ENCODE measurements around the gene BHMT2.

The BHMT2 gene

DNA sequence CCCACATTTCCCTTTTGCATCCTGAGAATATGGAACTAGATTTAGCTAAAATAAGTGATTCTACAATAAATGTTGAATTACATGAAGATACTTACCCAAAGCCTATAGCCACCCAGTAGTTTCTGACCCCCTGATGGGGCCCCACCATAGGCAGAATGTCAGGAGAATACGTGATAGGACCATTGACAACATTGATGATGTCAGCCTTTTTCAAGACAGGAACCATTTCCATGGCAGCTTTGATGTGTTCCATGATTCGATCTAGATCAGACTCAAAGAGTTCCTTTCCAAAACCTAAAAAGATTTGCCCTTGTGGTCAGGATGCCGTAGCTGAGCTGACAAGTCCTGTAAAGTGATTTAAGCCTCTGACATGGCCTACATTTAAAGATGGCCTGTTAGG lies 27.4 kb upstream of the BHMT2 start:
- no peak for DNase-seq (ENCODE audit: low spot score in 2 of 2)
- no peak for ATAC-seq (ENCODE audit: low read depth)
- Mint-ChIP-seq H3K9me3 (no peaks in the 10 kb centered on the region), H3K4me3 (no peak overlapping the region), H3K4me1 (no peaks in the 10 kb centered on the region), H3K27me3 (peaks cover 3% of the 10 kb centered on the region), H3K27ac (no peak overlapping the region), H3K36me3 (no peaks in the 10 kb centered on the region)

DNA sequence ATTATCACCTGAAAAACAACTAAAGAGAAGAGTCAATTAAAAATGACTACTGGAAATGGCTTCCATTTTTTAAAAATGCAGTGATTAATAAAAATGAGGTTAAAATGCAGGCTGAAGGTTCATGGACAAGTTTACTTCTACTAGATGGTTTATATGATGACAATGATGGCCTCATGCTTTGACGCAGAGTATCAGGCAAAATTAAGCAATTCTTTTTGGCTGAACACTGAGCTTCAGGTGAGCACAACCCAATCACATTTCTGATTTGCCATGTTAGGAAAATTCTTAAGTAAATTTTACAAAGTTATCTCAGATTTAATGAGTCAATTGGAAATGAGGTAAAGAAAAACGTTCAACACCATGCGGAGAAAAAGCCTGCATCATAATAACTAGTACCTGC lies 22.4 kb upstream of the BHMT2 start:
- H3K9me3 Mint-ChIP-seq = no peaks in the 10 kb centered on the region
- peaks cover 5% of the 10 kb centered on the region for H3K27me3 Mint-ChIP-seq
- no peak for DNase-seq (ENCODE audit: low spot score in 2 of 2)

DNA sequence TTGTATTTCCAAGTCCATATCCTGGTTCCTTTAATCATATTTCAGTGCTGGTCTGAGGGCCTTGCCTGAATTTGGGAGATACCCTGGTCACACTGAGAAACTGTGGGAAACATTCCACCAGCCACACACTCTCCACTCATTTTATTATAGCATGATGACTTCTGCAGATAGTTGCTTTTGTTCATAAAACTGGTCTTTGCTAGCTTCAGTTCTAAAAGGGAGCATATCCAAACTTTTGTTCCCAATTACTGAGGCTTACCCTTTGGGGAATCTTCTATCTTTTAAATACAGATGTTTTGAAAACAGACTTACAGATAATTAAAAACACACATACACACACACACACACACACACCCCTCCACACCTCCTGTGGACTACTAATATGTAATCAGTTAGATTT lies 21.1 kb upstream of the BHMT2 start:
- ATAC-seq (ENCODE audit: low read depth) = no peak
- no peaks in the 10 kb centered on the region for H3K9me3 Mint-ChIP-seq
- H3K4me1 Mint-ChIP-seq = no peaks in the 10 kb centered on the region
- no peak overlapping the region for H3K4me3 Mint-ChIP-seq
- H3K36me3 Mint-ChIP-seq = no peaks in the 10 kb centered on the region
- DNase-seq (ENCODE audit: low spot score in 2 of 2) = no peak
- H3K27ac Mint-ChIP-seq = no peak overlapping the region
- peaks cover 5% of the 10 kb centered on the region for H3K27me3 Mint-ChIP-seq

More for the DNA sequence above, 22.4 kb upstream of the BHMT2 start:
- ATAC-seq (ENCODE audit: low read depth) = no peak
- no peaks in the 10 kb centered on the region for H3K36me3 Mint-ChIP-seq
- H3K27ac Mint-ChIP-seq = no peak overlapping the region
- no peak overlapping the region for H3K4me3 Mint-ChIP-seq
- H3K4me1 Mint-ChIP-seq = no peaks in the 10 kb centered on the region

DNA sequence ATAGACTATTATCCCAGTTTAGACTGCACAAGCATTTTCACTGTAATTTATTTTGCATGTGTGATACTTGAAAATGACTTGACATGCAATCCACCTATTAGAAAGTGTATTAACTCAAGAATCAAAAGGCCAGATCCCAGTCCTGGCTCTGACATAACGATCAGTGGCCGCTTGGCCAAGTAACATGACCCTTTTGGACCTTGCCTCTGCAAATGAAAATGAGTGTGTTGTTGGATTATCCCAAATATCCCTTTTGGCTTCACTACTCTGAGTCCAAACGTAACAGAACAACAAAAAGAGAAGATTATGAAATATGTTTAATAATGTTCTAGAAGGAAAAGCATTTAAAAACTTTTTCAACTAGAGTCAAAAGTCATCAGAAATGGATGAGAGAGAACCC lies 19.1 kb upstream of the BHMT2 start:
- Mint-ChIP-seq H3K9me3 (no peaks in the 10 kb centered on the region), H3K4me3 (no peak overlapping the region), H3K4me1 (no peaks in the 10 kb centered on the region), H3K27ac (no peak overlapping the region), H3K36me3 (no peaks in the 10 kb centered on the region), H3K27me3 (peaks cover 5% of the 10 kb centered on the region)
- ATAC-seq (ENCODE audit: low read depth) (no peak), DNase-seq (ENCODE audit: low spot score in 2 of 2) (no peak)

DNA sequence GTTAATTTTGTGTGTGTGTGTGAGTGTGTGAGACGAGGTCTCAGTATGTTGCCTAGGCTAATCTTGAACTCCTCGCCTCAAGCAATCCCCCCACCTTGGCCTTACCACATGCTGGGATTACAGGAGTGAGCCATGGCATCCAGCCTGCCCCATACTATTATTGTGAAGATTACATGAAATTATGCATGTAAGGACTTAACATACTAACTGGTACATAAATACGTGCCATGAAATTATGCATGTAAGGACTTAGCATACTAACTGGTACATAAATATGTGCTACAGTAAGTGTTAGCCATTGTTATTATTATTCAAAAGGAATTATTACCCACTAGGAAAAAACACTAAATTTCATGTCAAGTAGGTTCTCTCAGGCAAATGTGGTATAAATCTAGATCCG lies 16.2 kb upstream of the BHMT2 start:
- ATAC-seq (ENCODE audit: low read depth) = no peak
- Mint-ChIP-seq H3K9me3 (no peaks in the 10 kb centered on the region), H3K27ac (no peak overlapping the region)

DNA sequence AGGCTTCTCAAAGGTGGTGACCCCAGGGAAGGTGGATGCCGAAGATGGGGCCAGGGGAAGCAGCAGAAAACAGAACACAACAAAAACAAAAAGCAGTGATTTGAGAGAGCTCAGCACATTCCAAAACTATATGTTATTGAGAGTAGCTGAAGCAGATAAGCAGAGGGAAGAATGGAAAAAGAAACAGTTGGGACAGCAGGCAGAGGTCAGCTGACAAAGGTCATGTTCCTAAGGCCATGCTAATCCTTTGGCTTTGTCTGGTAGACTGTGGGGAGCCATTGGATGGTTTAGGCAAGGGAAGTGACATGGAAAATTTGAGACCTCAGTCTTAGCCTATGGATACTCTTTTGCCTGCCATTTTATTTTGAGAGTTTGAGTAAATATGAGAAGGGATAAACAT lies 14.6 kb upstream of the BHMT2 start:
- Mint-ChIP-seq H3K9me3 (no peaks in the 10 kb centered on the region), H3K4me1 (no peaks in the 10 kb centered on the region), H3K36me3 (no peaks in the 10 kb centered on the region), H3K27me3 (peaks cover 2% of the 10 kb centered on the region), H3K27ac (no peak overlapping the region), H3K4me3 (no peak overlapping the region)
- no peak for ATAC-seq (ENCODE audit: low read depth)
- no peak for DNase-seq (ENCODE audit: low spot score in 2 of 2)

More for the DNA sequence above, 16.2 kb upstream of the BHMT2 start:
- peaks cover 4% of the 10 kb centered on the region for H3K27me3 Mint-ChIP-seq
- H3K4me1 Mint-ChIP-seq = no peaks in the 10 kb centered on the region
- no peaks in the 10 kb centered on the region for H3K36me3 Mint-ChIP-seq
- no peak for DNase-seq (ENCODE audit: low spot score in 2 of 2)
- no peak overlapping the region for H3K4me3 Mint-ChIP-seq

DNA sequence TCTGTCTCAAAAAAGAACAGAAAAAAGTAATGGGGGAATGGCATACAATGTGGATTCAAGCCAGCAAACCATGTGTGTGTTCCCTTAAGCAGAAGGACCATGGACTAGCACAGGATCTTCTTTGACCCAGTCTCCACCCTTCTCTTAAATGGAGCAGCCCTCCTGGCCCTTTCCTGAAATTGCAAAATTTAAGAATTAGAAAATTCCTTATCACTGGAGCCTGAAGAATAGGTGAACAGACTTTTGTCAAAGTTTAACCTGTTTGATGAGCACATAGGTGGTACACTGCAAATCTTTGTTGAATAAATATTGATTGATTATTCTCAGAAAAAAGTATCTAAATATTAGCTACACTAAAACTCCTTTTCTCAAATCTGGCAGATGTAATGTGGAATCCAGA lies 12.7 kb upstream of the BHMT2 start:
- Mint-ChIP-seq H3K9me3 (no peaks in the 10 kb centered on the region), H3K27ac (no peak overlapping the region)

DNA sequence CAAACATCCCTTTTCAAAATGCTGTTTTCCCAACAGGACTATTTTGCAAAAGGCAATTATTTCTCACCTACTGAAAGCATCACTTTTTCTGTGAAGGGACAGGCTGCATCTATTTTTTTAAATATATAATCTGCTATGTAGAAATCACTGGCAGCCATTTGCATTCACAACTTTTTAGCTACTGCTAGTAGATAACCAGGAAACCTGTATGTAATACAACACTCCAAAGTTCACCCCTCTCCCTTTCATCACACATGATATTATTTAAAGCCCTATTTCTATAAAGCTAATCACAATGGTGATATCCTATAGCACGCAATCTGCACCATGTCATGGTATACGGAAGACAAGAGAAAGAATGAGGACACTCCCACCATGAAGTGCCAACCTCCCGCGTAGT lies 9.9 kb upstream of the BHMT2 start:
- no peak overlapping the region for H3K27ac Mint-ChIP-seq

More for the DNA sequence above, 12.7 kb upstream of the BHMT2 start:
- H3K4me3 Mint-ChIP-seq = no peak overlapping the region
- H3K4me1 Mint-ChIP-seq = no peaks in the 10 kb centered on the region
- no peaks in the 10 kb centered on the region for H3K36me3 Mint-ChIP-seq
- ATAC-seq (ENCODE audit: low read depth) = no peak
- DNase-seq (ENCODE audit: low spot score in 2 of 2) = no peak
- peaks cover 2% of the 10 kb centered on the region for H3K27me3 Mint-ChIP-seq

DNA sequence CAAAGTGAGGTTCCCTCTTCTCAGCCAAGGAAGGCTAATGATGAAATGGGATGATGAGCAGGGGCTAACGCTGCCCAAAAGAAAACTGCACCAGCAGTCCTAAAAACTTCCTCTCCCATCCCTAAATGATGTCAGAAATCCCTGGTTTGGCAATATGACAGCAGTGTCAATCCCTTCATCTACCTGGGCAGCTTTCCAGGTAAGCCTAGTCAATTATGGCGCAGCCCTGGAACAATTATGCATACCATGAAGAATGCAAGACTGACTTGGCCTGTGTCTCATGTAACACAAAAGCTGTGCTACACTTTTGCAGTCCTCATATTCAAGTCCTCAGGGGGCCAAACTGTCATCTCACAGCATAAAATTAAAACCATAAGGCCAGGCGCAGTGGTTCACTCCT lies 7.1 kb upstream of the BHMT2 start:
- no peak for DNase-seq (ENCODE audit: low spot score in 2 of 2)
- H3K27me3 Mint-ChIP-seq = peaks cover 3% of the 10 kb centered on the region
- H3K9me3 Mint-ChIP-seq = no peaks in the 10 kb centered on the region
- no peak overlapping the region for H3K27ac Mint-ChIP-seq
- no peak overlapping the region for H3K4me3 Mint-ChIP-seq
- ATAC-seq (ENCODE audit: low read depth) = no peak
- no peaks in the 10 kb centered on the region for H3K4me1 Mint-ChIP-seq
- H3K36me3 Mint-ChIP-seq = no peaks in the 10 kb centered on the region

More for the DNA sequence above, 9.9 kb upstream of the BHMT2 start:
- ATAC-seq (ENCODE audit: low read depth) (no peak), DNase-seq (ENCODE audit: low spot score in 2 of 2) (no peak)
- Mint-ChIP-seq H3K4me3 (no peak overlapping the region), H3K27me3 (peaks cover 5% of the 10 kb centered on the region), H3K4me1 (no peaks in the 10 kb centered on the region), H3K9me3 (no peaks in the 10 kb centered on the region), H3K36me3 (no peaks in the 10 kb centered on the region)

DNA sequence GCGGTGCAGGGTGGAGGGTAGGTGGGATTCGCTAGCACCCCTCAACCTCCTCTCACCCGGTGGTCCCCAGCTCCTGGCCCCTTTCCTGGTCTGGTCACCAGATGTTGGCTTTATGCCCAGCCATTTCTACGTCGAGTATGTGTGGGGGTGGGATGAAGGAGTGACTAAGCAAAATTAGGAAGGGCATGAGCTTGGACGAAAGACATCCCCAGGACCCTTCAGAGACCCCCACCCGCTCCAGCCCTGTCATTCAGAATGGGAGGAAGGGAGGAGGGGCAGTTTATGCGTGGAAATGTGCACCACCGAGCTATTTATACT lies 742 bp downstream of the BHMT2 start:
- DNase-seq (ENCODE audit: low spot score in 2 of 2) = no peak
- no peak for ATAC-seq (ENCODE audit: low read depth)
- Mint-ChIP-seq H3K27ac (no peak overlapping the region), H3K9me3 (peaks cover 1% of the 10 kb centered on the region), H3K36me3 (peaks cover 2% of the 10 kb centered on the region), H3K27me3 (peaks cover 15% of the 10 kb centered on the region), H3K4me1 (no peaks in the 10 kb centered on the region), H3K4me3 (no peak overlapping the region)

DNA sequence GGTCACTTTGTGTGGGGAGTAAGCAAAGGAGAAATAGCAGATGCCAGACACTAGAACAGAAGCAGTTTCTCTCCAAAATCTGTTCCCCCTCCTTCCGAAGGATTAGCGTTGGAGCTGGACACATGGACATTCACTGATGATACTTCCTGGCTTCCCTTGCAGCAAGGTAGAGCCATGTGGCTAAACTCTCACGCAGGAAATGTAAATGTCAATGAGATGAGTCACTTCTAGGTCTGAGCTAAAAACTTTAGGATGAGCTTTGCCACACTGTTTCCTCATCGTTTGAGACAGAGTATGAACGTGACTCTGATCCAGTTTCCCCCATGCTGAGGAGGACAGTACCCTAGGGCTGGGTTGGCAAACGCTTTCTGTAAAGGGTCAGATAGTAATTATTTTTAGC lies 5.1 kb downstream of the BHMT2 start:
- Mint-ChIP-seq H3K27me3 (peaks cover 11% of the 10 kb centered on the region), H3K4me3 (no peak overlapping the region), H3K27ac (no peak overlapping the region), H3K9me3 (no peaks in the 10 kb centered on the region), H3K4me1 (peaks cover 3% of the 10 kb centered on the region), H3K36me3 (peaks cover 2% of the 10 kb centered on the region)
- ATAC-seq (ENCODE audit: low read depth) (no peak), DNase-seq (ENCODE audit: low spot score in 2 of 2) (no peak)

DNA sequence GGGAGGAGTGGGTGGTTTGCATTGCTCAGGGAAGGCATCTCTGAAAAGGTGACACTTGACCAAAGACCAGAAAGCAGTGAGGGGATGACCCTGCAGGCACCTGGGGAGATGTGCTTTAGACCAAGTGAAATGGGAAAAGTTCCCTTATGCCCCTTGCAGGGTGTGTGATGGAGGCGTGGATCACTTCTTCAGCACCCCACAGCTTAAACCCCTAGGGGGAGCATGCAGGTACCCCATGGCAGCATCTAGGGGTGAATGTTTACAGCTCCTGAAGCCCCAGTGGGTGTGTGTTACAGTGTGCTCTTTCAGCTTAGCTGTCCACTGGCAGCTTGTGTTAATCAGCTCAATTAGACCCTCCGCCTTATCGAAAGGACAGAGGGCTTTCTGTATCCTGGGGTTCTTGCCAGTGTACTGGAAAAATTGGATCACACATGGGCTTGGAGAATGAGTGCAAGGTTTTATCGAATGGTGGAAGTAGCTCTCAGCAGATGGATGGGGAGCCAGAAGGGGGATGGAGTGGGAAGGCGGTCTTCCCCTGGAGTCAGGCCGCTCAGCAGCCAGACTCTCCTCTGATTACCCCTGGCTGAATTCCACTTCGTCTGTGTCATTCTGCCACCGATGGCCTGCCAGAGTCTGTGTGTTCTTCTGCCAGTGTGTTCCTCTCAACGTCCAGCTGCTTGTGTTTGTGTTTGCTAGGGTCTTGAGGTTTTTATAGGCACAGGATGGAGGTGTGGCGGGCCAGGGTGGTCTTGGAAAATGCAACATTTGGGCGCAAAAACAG lies 6.3 kb downstream of the BHMT2 start:
- Mint-ChIP-seq H3K36me3 (peaks cover 2% of the 10 kb centered on the region), H3K27me3 (peaks cover 11% of the 10 kb centered on the region), H3K9me3 (no peaks in the 10 kb centered on the region), H3K4me1 (peaks cover 3% of the 10 kb centered on the region), H3K27ac (no peak overlapping the region), H3K4me3 (no peak overlapping the region)
- DNase-seq (ENCODE audit: low spot score in 2 of 2) = no peak
- no peak for ATAC-seq (ENCODE audit: low read depth)

DNA sequence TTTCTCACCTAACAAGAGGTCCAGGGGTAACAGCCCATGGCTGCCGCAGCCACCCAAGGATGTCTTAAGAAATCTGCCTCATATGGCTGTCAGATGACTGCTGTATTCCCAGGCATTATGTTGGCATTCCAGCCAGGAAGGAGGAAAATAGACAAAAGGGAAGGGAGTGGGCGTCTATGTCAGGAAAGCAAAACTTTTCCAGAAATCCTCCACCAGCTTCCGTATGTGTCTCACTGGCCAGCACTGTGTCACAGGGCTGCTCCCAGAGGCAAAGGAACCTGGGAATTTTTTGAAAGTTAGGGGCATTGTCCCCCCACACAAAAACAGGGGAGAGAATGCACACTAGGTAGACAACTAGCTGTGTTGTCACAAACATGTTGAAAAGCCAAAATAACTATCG lies 7.3 kb downstream of the BHMT2 start:
- Mint-ChIP-seq H3K4me1 (peaks cover 3% of the 10 kb centered on the region), H3K36me3 (peaks cover 2% of the 10 kb centered on the region), H3K9me3 (no peaks in the 10 kb centered on the region), H3K27ac (no peak overlapping the region), H3K27me3 (peaks cover 6% of the 10 kb centered on the region), H3K4me3 (no peak overlapping the region)
- DNase-seq (ENCODE audit: low spot score in 2 of 2) (no peak), ATAC-seq (ENCODE audit: low read depth) (no peak)

DNA sequence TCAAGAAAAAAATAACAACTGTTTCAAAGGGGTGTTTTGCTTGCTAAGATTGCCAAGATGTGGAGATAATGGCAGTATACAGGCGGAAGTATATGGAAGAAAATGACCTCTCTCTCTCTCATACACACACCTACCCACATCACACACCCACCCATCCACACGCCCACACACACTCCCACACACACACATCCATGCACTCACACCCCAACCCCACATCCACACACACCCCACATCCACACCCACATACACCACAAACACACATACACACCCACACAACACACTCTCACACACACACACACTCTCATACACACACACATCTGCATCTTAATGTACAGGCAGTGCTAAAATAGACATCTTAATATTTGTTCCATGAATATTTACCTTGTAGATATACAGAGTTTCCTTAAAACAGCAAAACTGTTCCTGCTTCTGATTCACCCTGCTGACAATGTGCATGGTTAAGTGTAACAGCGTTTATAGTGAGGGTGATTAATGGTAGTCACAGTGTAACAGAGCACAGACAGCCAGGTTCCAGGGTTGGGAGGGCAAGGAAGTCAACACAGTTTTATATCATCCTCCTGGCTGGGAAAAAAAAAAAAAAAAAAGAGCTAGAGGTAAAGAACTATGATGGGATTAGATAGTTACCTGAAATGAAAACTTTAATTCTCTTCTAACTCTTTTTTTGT lies 8.3 kb downstream of the BHMT2 start:
- Mint-ChIP-seq H3K27me3 (peaks cover 4% of the 10 kb centered on the region), H3K4me1 (peaks cover 3% of the 10 kb centered on the region), H3K36me3 (no peaks in the 10 kb centered on the region), H3K9me3 (no peaks in the 10 kb centered on the region), H3K27ac (no peak overlapping the region), H3K4me3 (no peak overlapping the region)
- DNase-seq (ENCODE audit: low spot score in 2 of 2) = no peak
- ATAC-seq (ENCODE audit: low read depth) = no peak

DNA sequence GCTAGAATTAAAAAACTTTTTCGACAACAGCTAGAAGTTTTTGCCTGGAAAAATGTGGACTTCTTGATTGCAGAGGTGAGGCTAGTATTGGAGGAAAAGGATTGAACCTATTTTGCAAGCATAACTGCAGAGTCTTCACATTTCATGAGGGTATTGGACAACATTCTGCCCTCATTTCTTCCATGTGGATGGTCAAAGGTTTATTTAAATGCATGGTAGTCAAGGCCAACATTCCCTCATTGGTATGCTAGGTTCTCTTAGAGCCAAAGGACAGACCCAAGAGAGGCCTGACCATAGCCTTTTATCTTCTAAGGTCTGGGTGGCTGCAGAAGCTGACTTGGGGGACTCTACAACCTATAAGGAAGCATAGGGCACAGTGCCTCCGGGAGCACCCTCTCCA lies 11.2 kb downstream of the BHMT2 start:
- peaks cover 3% of the 10 kb centered on the region for H3K4me1 Mint-ChIP-seq
- H3K9me3 Mint-ChIP-seq = no peaks in the 10 kb centered on the region
- H3K4me3 Mint-ChIP-seq = no peak overlapping the region
- ATAC-seq (ENCODE audit: low read depth) (no peak), DNase-seq (ENCODE audit: low spot score in 2 of 2) (no peak)
- H3K36me3 Mint-ChIP-seq = no peaks in the 10 kb centered on the region
- H3K27ac Mint-ChIP-seq = no peak overlapping the region
- H3K27me3 Mint-ChIP-seq = peaks cover 5% of the 10 kb centered on the region
